Urinary bladder (tissue), 4 donors: Measurements from ENCODE around the gene RNF225. TPM values are rescaled to one million over a fixed set of nuclear protein-coding genes. Genes with fewer than 3 reads are reported as not detected.

Experiments
- DNase-seq: peaks from one replicate; pipeline ENCODE4 v3.0.0-alpha.2; 2015; ENCODE audit errors: extremely low spot score
- H3K27ac ChIP-seq: one replicate; pipeline ENCODE4 v1.5.1; 2013; ENCODE audit warnings: low read depth, mild to moderate bottlenecking, moderate library complexity
- H3K36me3 ChIP-seq: one replicate; pipeline ENCODE4 v1.6.1; 2013; ENCODE audit warnings: mild to moderate bottlenecking, moderate library complexity; ENCODE audit not compliant: insufficient read depth
- H3K4me1 ChIP-seq: one replicate; pipeline ENCODE4 v1.6.1; 2013; ENCODE audit warnings: mild to moderate bottlenecking, moderate library complexity; ENCODE audit not compliant: insufficient read depth
- H3K4me3 ChIP-seq: one replicate; pipeline ENCODE4 v1.5.1; 2013; ENCODE audit warnings: low read depth, low read length
- WGBS: extraction: QIAGEN DNeasy Blood & Tissue Kit; methylation state at CpG from one replicate; pipeline ENCODE4 v1.1.7; 2013; 5-methylcytosine and 5-hydroxymethylcytosine counted together
- polyA plus RNA-seq: library from polyadenylated mRNA; stranded (reverse); fragments of 200-250 nt; gene quantifications from one replicate; pipeline ENCODE4 v1.2.3, GENCODE V29; 2013
- total RNA-seq: library from RNA; depleted of rRNA; stranded (reverse); fragments of >200 nt; gene quantifications from one replicate; pipeline ENCODE4 v1.2.3, GENCODE V29; 2014
- donor health status: healthy with polysubstance abuse.
- donor health status: healthy.

RNF225 gene
- total and polyA plus RNA-seq, 2 donors = 0.11 TPM; not detected in 1

GRCh38 chr19:58387338-58388174 is 7.9 kb upstream of the RNF225 start:
- H3K4me1 ChIP-seq = peaks cover 2% of the 10 kb centered on the region
- WGBS = 7% methylated on average over 39 of the region's 39 CpGs

GRCh38 chr19:58388175-58388526 is 7.3 kb upstream of the RNF225 start:
- H3K4me1 ChIP-seq = peaks cover 2% of the 10 kb centered on the region
- H3K27ac ChIP-seq = no peak overlapping the region
- H3K36me3 ChIP-seq = no peaks in the 10 kb centered on the region
- peak overlapping the region; percentile 78 for H3K4me3 ChIP-seq
- DNase-seq = no peak
- WGBS = 84% methylated on average over 3 of the region's 3 CpGs

More at GRCh38 chr19:58387338-58388174, 7.9 kb upstream of the RNF225 start:
- no peak overlapping the region for H3K27ac ChIP-seq
- H3K4me3 ChIP-seq = peak overlapping the region; percentile 78
- H3K36me3 ChIP-seq = no peaks in the 10 kb centered on the region
- no peak for DNase-seq

GRCh38 chr19:58392945-58393724 is 2.3 kb upstream of the RNF225 start:
- WGBS = 91% methylated on average over 26 of the region's 26 CpGs
- peaks cover 6% of the 10 kb centered on the region for H3K36me3 ChIP-seq

GRCh38 chr19:58393725-58394033 is 1.8 kb upstream of the RNF225 start:
- 91% methylated on average over 4 of the region's 4 CpGs for WGBS

More at GRCh38 chr19:58392945-58393724, 2.3 kb upstream of the RNF225 start:
- no peak overlapping the region for H3K4me3 ChIP-seq
- no peaks in the 10 kb centered on the region for H3K4me1 ChIP-seq
- DNase-seq = no peak
- H3K27ac ChIP-seq = no peak overlapping the region

GRCh38 chr19:58394821-58395219 is 636 bp upstream of the RNF225 start:
- 65% methylated on average over 3 of the region's 3 CpGs for WGBS

More at GRCh38 chr19:58393725-58394033, 1.8 kb upstream of the RNF225 start:
- H3K36me3 ChIP-seq = peaks cover 6% of the 10 kb centered on the region
- no peak for DNase-seq
- no peak overlapping the region for H3K4me3 ChIP-seq
- H3K4me1 ChIP-seq = no peaks in the 10 kb centered on the region
- H3K27ac ChIP-seq = no peak overlapping the region

GRCh38 chr19:58395979-58396627 is 647 bp downstream of the RNF225 start:
- H3K4me3 ChIP-seq = no peak overlapping the region
- no peak for DNase-seq
- 3% methylated on average over 75 of the region's 75 CpGs for WGBS
- peaks cover 6% of the 10 kb centered on the region for H3K36me3 ChIP-seq
- no peak overlapping the region for H3K27ac ChIP-seq
- no peaks in the 10 kb centered on the region for H3K4me1 ChIP-seq

More at GRCh38 chr19:58394821-58395219, 636 bp upstream of the RNF225 start:
- Histone ChIP-seq H3K4me3 (no peak overlapping the region), H3K27ac (no peak overlapping the region), H3K36me3 (peaks cover 6% of the 10 kb centered on the region), H3K4me1 (no peaks in the 10 kb centered on the region)
- no peak for DNase-seq

- Histone ChIP-seq H3K36me3 (peaks cover 6% of the 10 kb centered on the region), H3K4me3 (no peak overlapping the region), H3K27ac (no peak overlapping the region), H3K4me1 (no peaks in the 10 kb centered on the region)
- no peak for DNase-seq
- 24% methylated on average over 58 of the region's 58 CpGs for WGBS
Measured at GRCh38 chr19:58396691-58397532, 1.5 kb downstream of the RNF225 start.

- no peaks in the 10 kb centered on the region for H3K4me1 ChIP-seq
- no peak for DNase-seq
- no peak overlapping the region for H3K4me3 ChIP-seq
- WGBS = 62% methylated on average over 7 of the region's 7 CpGs
- H3K27ac ChIP-seq = no peak overlapping the region
- H3K36me3 ChIP-seq = peaks cover 6% of the 10 kb centered on the region
Measured at GRCh38 chr19:58397533-58398037, 2.1 kb downstream of the RNF225 start.

- H3K36me3 ChIP-seq = peaks cover 6% of the 10 kb centered on the region
- H3K4me1 ChIP-seq = no peaks in the 10 kb centered on the region
- H3K27ac ChIP-seq = no peak overlapping the region
- WGBS = 86% methylated on average over 4 of the region's 4 CpGs
- DNase-seq = no peak
- no peak overlapping the region for H3K4me3 ChIP-seq
Measured at GRCh38 chr19:58398087-58398486, 2.6 kb downstream of the RNF225 start.

GRCh38 chr19:58398545-58398944 is 3.1 kb downstream of the RNF225 start:
- Histone ChIP-seq H3K36me3 (peaks cover 3% of the 10 kb centered on the region), H3K27ac (no peak overlapping the region), H3K4me1 (no peaks in the 10 kb centered on the region), H3K4me3 (no peak overlapping the region)
- 93% methylated on average over 6 of the region's 6 CpGs for WGBS
- DNase-seq = no peak

- Histone ChIP-seq H3K4me1 (no peaks in the 10 kb centered on the region), H3K4me3 (no peak overlapping the region), H3K27ac (no peak overlapping the region), H3K36me3 (peaks cover 1% of the 10 kb centered on the region)
- DNase-seq = no peak
- 97% methylated on average over 3 of the region's 3 CpGs for WGBS
Measured at GRCh38 chr19:58399903-58400302, 4.4 kb downstream of the RNF225 start.

GRCh38 chr19:58400316-58400915 is 5.0 kb downstream of the RNF225 start:
- WGBS = 45% methylated on average over 18 of the region's 18 CpGs
- Histone ChIP-seq H3K4me1 (no peaks in the 10 kb centered on the region), H3K4me3 (peak overlapping the region; percentile 46), H3K36me3 (no peaks in the 10 kb centered on the region), H3K27ac (no peak overlapping the region)
- DNase-seq = no peak
